ENCODE measurements around the gene NOSIP.

NOSIP gene

GRCh38 chr19:49512970-49513745 is 67.2 kb downstream of the NOSIP start:
- DNase-seq: peak; percentile 51
- H3K27ac ChIP-seq: peak overlapping the region; percentile 85
- no peaks in the 10 kb centered on the region for H3K27me3 ChIP-seq (ENCODE audit: insufficient read depth, low read depth, severe bottlenecking)
- H3K4me3 ChIP-seq (ENCODE audit: low read depth, low read length): peak overlapping the region; percentile 82
- no peaks in the 10 kb centered on the region for H3K9me3 ChIP-seq (ENCODE audit: severe bottlenecking)
- H3K36me3 ChIP-seq: no peaks in the 10 kb centered on the region
- TF ChIP-seq CTCF (IDR thresholded peaks at IDR 0.05; ENCODE audit: low read depth, low read length): no peak

- Histone ChIP-seq H3K27ac (no peak overlapping the region), H3K36me3 (no peaks in the 10 kb centered on the region), H3K9me3 (ENCODE audit: severe bottlenecking) (no peaks in the 10 kb centered on the region), H3K4me3 (ENCODE audit: low read depth, low read length) (no peak overlapping the region), H3K27me3 (ENCODE audit: insufficient read depth, low read depth, severe bottlenecking) (no peaks in the 10 kb centered on the region)
- peak; percentile 25 for DNase-seq
- no peak for TF ChIP-seq CTCF (IDR thresholded peaks at IDR 0.05; ENCODE audit: low read depth, low read length)
Measured at GRCh38 chr19:49507803-49508494, 72.4 kb downstream of the NOSIP start.

GRCh38 chr19:49506575-49507105 is 73.7 kb downstream of the NOSIP start:
- Histone ChIP-seq H3K27me3 (ENCODE audit: insufficient read depth, low read depth, severe bottlenecking) (no peaks in the 10 kb centered on the region), H3K36me3 (no peaks in the 10 kb centered on the region), H3K9me3 (ENCODE audit: severe bottlenecking) (no peaks in the 10 kb centered on the region), H3K27ac (no peak overlapping the region), H3K4me3 (ENCODE audit: low read depth, low read length) (no peak overlapping the region)
- peak; percentile 77 for DNase-seq
- peak; percentile 72 for TF ChIP-seq CTCF (IDR thresholded peaks at IDR 0.05; ENCODE audit: low read depth, low read length)

All from WERI-Rb-1 (cell line).